SIG-M5 treated with dmso at 0.1 percent for 504 hours (cell line): ENCODE measurements around the gene NETO2.
"Not testable (repeated sequence)": the region's sequence is repeated elsewhere in the genome, so short reads cannot be mapped to it uniquely, and the experiment has no call there.

Experiments
- DNase-seq: peaks from one replicate; lab custom pipeline; 2025; ENCODE audit not compliant: unreplicated experiment; lab: John Stamatoyannopoulos, UW

NETO2 gene

GRCh38 chr16:47136099-47136842, 7.5 kb downstream of the NETO2 start:
- DNase-seq: no peak

- DNase-seq: no peak
Measured at GRCh38 chr16:47134550-47134949, 9.2 kb downstream of the NETO2 start.

GRCh38 chr16:47132308-47132707, 11.4 kb downstream of the NETO2 start:
- DNase-seq: no peak

- DNase-seq: no peak
Measured at GRCh38 chr16:47129755-47130435, 13.8 kb downstream of the NETO2 start.

GRCh38 chr16:47127541-47127940, 16.2 kb downstream of the NETO2 start:
- DNase-seq: no peak

GRCh38 chr16:47125757-47126156, 18.0 kb downstream of the NETO2 start:
- DNase-seq: no peak

- no peak for DNase-seq
Measured at GRCh38 chr16:47113130-47113529, 30.6 kb downstream of the NETO2 start.

- no peak for DNase-seq
Measured at GRCh38 chr16:47110939-47111338, 32.8 kb downstream of the NETO2 start.

- DNase-seq: no peak
Measured at GRCh38 chr16:47109361-47109760, 34.4 kb downstream of the NETO2 start.

GRCh38 chr16:47102921-47103320, 40.8 kb downstream of the NETO2 start:
- DNase-seq: not testable (repeated sequence)

GRCh38 chr16:47097154-47097553, 46.6 kb downstream of the NETO2 start:
- not testable (repeated sequence) for DNase-seq

GRCh38 chr16:47096297-47096696, 47.4 kb downstream of the NETO2 start:
- no peak for DNase-seq

GRCh38 chr16:47084198-47084597, 59.5 kb downstream of the NETO2 start:
- DNase-seq: no peak

GRCh38 chr16:47082099-47082865, 61.5 kb downstream of the NETO2 start:
- no peak for DNase-seq

GRCh38 chr16:47081115-47081514, 62.6 kb downstream of the NETO2 start:
- DNase-seq: no peak

GRCh38 chr16:47079860-47080259, 63.9 kb downstream of the NETO2 start:
- DNase-seq: no peak

GRCh38 chr16:47073223-47074155, 70.3 kb downstream of the NETO2 start:
- DNase-seq: no peak

GRCh38 chr16:47072158-47072557, 71.6 kb downstream of the NETO2 start:
- DNase-seq: no peak

GRCh38 chr16:47069841-47070584, 73.7 kb downstream of the NETO2 start:
- no peak for DNase-seq

GRCh38 chr16:47069313-47069712, 74.4 kb downstream of the NETO2 start:
- DNase-seq: no peak
